Stimulated activated naive CD8-positive, alpha-beta T cell treated with anti-CD3 and anti-CD28 coated beads, Interleukin-15, Interleukin-2, amounts not matched to agents 100 U/mL and 50 U/mL, for 24 hours (primary cell): ENCODE measurements around the gene GPM6B.
"Not testable (repeated sequence)": the region's sequence is repeated elsewhere in the genome, so short reads cannot be mapped to it uniquely, and the experiment has no call there.

ENCODE experiments used
- ATAC-seq: fragments of 150-1000 bp; cut with Tn5 transposase; one replicate; pipeline ENCODE4 v1.10.0; 2021
- DNase-seq: peaks from one replicate; pipeline ENCODE4 v3.0.0; 2021

The GPM6B gene

DNA sequence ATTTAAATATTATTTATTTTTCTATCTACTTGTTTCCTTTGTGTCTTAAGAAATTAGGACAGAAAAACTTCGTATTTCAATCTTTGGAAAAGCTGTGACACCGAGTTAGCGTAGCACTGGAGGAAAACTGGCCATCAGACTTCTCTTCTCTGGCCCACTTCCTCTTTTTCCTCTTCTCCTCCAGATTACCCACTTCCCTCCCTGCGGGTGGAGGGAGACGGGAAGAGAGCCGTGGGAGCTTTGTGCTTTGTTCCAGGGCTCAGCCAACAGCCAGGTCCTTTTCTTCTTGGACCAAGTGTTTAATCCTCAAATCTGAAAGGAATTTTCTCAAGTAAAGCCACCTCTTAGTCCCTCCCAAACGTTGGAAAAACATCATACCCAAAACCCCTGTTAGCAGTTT lies 52.6 kb downstream of the GPM6B start:
- DNase-seq (no peak), ATAC-seq (no peak)

DNA sequence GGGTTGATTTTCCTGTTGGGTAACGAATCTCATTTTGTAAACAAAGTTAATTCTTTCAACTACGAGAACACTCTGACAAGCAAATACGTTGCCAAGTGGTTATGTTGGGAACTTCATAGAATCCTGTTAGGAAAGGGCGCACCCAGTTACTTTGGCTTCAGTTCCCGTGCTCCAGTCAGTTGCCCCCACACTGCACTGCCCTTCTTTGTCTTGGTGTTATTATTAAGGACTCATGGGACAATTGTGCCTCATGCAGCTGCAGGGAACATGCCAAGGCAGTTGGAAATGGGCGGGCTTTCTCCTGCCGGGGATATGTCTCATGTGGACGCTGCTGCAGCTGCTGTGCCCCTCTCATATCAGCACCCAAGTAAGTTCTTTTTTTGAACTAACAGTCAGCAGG lies 53.4 kb downstream of the GPM6B start:
- no peak for DNase-seq

GRCh38 chrX:13761606-13762414 lies 55.1 kb downstream of the GPM6B start:
- no peak for ATAC-seq
- DNase-seq: no peak

More for the DNA sequence above, 53.4 kb downstream of the GPM6B start:
- ATAC-seq: no peak

GRCh38 chrX:13760426-13760825 lies 56.5 kb downstream of the GPM6B start:
- ATAC-seq: no peak
- no peak for DNase-seq

GRCh38 chrX:13759152-13759718 lies 57.7 kb downstream of the GPM6B start:
- no peak for DNase-seq
- no peak for ATAC-seq

- no peak for ATAC-seq
- DNase-seq: no peak
Observed at GRCh38 chrX:13756381-13756780, 60.5 kb downstream of the GPM6B start.

GRCh38 chrX:13755254-13755653 lies 61.6 kb downstream of the GPM6B start:
- DNase-seq: no peak
- ATAC-seq: no peak

DNA sequence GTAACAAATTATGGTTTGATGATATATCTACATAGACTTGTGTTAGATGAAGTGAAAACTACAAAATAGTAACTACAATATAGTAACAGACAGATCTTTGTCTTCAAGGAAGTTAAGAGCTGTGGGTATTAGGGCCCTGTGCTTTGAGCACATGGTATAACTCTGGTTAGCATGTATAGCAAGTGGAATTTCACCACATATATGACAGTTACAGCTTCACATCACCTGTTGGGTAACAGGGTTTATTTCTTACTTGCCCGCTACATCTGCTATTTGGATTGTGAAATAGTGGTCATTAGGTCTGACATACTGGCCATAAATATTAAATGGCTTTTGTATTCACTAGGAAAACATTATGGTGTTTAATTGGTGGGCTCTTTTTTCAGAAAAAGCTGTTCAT lies 62.1 kb downstream of the GPM6B start:
- DNase-seq: no peak
- no peak for ATAC-seq

DNA sequence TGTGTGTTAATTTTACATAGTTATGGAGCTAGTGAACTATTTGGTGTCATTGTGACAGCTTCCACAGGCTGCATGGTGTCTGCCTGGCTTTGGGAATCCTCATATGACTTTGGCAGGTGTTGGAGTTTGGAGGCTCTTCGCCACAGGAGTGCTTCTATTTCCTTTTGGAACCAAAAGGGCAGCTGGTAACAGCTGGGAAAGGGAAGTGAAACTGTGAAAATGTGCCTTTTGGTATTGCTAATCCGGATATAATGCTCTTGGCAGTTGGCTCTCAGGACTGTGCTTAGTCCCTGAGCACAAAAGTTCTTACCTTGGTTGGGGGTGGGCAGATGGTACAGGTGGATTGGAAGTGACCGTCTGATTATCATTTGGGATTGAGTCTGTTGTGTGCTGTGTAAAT lies 64.2 kb downstream of the GPM6B start:
- ATAC-seq (no peak), DNase-seq (no peak)

GRCh38 chrX:13752141-13752540 lies 64.8 kb downstream of the GPM6B start:
- DNase-seq: no peak

GRCh38 chrX:13750812-13751211 lies 66.1 kb downstream of the GPM6B start:
- ATAC-seq: no peak
- DNase-seq: no peak

More at GRCh38 chrX:13752141-13752540, 64.8 kb downstream of the GPM6B start:
- no peak for ATAC-seq

- no peak for DNase-seq
- no peak for ATAC-seq
Observed at GRCh38 chrX:13750204-13750603, 66.7 kb downstream of the GPM6B start.

DNA sequence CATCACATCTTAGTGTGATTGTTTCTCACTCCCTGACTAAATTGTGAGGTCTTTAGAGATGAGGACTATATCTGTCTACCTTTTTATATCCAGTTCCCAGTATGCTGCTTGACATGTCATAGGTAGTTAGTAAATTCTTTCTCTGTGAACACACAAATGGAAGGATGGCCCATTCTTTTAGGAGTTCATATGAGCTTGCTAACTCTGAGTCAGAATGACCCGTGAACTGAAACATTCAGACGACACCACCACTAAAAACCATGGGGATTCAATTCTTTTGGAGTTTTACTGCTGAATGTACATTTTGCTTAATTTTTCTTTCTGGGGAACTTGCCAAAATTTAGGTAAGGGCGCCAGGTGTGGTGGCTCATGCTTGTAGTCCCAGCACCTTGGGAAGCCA lies 68.4 kb downstream of the GPM6B start:
- no peak for ATAC-seq
- no peak for DNase-seq

GRCh38 chrX:13747836-13748235 lies 69.1 kb downstream of the GPM6B start:
- DNase-seq (no peak), ATAC-seq (no peak)

DNA sequence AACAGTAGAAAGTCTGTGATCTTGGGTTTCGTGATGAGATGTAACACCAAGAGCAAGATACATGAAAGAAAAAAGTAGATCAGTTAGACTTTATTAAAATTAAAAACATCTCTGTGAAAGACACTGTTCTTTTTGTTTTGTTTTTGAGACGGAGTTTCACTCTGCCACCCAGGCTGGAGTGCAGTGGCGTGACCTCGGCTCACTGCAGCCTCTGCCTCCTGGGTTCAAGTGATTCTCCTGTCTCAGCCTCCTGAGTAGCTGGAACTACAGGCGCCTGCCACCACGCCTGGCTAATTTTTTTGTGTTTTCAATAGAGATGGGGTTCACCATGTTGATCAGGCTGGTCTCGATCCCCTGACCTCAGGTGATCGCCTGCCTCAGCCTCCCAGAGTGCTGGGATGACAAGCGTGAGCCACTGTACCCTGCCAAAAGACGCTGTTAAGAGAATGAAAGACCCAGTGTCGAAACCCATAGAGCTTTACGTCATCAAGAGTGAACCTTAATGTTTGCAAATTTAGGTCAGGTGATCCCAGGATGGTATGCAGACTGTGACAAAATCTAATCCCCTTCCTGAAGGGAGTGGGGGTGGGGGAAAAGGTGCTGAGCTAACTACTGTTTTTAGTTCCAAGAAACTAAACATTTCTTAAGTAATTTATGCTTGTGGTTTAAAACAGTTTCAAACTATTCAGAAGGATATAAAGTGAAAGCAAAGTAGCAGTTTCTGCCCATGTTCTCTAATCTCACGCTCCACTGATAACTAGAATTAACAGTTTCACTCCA lies 74.3 kb downstream of the GPM6B start:
- peak; percentile 85 for ATAC-seq
- peak; percentile 24 for DNase-seq

DNA sequence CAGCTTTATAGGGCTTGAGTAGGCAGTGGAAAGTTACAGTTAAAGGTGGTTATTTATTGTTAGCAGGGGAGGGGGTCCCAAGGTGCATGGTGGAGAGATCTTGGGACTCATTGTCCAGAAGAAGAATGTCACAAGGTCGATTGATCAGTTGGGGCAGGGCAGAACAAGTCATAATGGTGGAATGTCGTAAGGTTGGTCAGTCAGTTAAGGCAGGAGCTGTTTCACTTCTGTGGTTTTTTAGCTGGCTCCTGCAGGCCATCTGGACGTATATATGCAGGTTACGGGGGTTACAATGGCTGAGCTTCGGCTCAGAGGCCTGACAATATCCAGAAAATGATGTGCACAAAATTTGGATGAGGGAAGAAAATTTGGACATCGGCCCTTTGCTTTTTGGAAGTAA lies 75.2 kb downstream of the GPM6B start:
- ATAC-seq: no peak
- DNase-seq: no peak

- ATAC-seq (peak; percentile 98), DNase-seq (peak; percentile 85)
Observed at GRCh38 chrX:13734278-13735172, 82.4 kb downstream of the GPM6B start, which contains the start of the genes OFD1 and TRAPPC2. TSS of gene OFD1 (plus strand) at chrX:13734748. CDS start at chrX:13735072, 324 bp downstream. TSS of gene TRAPPC2 (minus strand) at chrX:13734620. CDS start at chrX:13719963, 14,657 bp downstream.

DNA sequence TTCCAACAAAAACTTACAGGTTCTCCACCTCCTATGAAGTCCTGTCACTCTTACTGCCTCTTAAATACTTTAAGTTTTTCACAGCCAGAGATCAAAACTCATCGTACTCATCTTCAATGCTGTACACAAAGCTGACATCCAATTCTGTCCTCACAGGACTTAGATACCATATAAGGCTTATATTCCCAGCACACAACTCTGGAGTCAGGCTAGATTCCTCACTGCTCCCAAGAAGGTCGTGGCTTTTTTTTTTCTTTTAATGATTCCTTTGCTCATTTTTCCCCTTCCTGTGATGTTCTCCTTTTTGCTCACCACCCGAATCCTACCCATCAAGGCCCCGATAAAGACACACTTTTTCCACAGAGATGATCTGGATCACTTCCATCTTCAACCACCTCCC lies 83.4 kb downstream of the GPM6B start:
- DNase-seq (no peak), ATAC-seq (no peak)

GRCh38 chrX:13732246-13733067 lies 84.4 kb downstream of the GPM6B start:
- no peak for DNase-seq
- ATAC-seq: no peak

- DNase-seq, ATAC-seq: not testable (repeated sequence)
Observed at GRCh38 chrX:13730523-13730922, 86.4 kb downstream of the GPM6B start.

DNA sequence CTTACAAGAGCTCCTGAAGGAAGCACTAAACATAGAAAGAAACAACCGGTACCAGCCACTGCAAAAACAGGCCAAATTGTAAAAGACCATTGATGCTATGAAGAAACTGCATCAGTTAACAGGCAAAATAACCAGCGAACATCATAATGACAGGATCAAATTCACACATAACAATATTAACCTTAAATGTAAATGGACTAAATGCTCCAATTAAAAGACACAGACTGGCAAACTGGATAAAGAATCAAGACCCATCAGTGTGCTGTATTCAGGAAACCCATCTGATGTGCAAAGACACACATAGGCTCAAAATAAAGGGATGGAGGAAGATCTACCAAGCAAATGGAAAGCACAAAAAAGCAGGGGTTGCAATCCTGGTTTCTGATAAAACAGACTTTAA lies 90.3 kb downstream of the GPM6B start:
- DNase-seq, ATAC-seq: not testable (repeated sequence)
